IPS-20b (cell line): ENCODE results near the gene MSMP.

Experiments used
- H3K27ac ChIP-seq: one replicate; pipeline ENCODE4 v1.5.1; 2013; ENCODE audit warnings: low read length
- H3K27me3 ChIP-seq: 2 replicates; pipeline ENCODE4 v1.6.1; 2013; ENCODE audit warnings: mild to moderate bottlenecking, low read length, inconsistent platforms; ENCODE audit not compliant: insufficient read depth
- H3K36me3 ChIP-seq: 2 replicates; pipeline ENCODE4 v1.6.1; 2013; ENCODE audit warnings: low read depth, mild to moderate bottlenecking, inconsistent platforms, low read length, moderate library complexity; ENCODE audit not compliant: insufficient read depth
- H3K4me1 ChIP-seq: 2 replicates; pipeline ENCODE4 v1.6.1; 2013; ENCODE audit warnings: mild to moderate bottlenecking, control low read depth, inconsistent platforms, low read length, moderate library complexity; ENCODE audit not compliant: insufficient read depth
- H3K4me3 ChIP-seq: 2 replicates; pipeline ENCODE4 v1.5.1; 2013; ENCODE audit warnings: mild to moderate bottlenecking, low read length, inconsistent platforms
- H3K9ac ChIP-seq: 2 replicates; pipeline ENCODE4 v1.6.1; 2013; ENCODE audit warnings: low read depth, mild to moderate bottlenecking, inconsistent platforms, low read length, moderate library complexity
- H3K9me3 ChIP-seq: 2 replicates; pipeline ENCODE4 v1.6.1; 2013; ENCODE audit warnings: mild to moderate bottlenecking, low read depth, low read length, inconsistent platforms; ENCODE audit not compliant: insufficient read depth

Gene MSMP

DNA sequence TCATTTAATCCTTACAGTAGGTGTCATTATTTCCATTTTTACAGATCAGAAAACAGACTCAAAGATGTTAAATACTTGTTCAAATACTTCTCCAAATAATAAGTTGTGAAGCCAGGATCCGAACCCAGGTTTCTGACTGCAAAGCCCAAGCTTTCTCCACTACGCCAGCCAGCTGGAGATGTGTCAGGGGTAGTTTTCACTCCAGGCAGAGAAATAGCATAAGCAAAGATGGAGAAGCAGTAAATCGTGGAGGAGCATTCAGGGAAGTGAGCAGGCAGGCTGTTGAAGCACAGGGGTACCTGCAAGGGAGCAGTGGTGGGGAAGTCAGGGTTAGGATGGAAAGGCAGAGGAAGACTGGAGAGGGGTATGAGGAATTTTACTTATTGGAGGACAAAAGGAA lies 25.0 kb downstream of the MSMP start:
- Histone ChIP-seq H3K9ac (peak overlapping the region; percentile 77; the same call in 1 of the 2 replicates), H3K9me3 (no peaks in the 10 kb centered on the region), H3K27ac (peak overlapping the region; percentile 49), H3K4me1 (peaks cover 47% of the 10 kb centered on the region), H3K36me3 (peaks cover 16% of the 10 kb centered on the region), H3K27me3 (no peaks in the 10 kb centered on the region), H3K4me3 (peak overlapping the region; percentile 89; the same call in 1 of the 2 replicates)

DNA sequence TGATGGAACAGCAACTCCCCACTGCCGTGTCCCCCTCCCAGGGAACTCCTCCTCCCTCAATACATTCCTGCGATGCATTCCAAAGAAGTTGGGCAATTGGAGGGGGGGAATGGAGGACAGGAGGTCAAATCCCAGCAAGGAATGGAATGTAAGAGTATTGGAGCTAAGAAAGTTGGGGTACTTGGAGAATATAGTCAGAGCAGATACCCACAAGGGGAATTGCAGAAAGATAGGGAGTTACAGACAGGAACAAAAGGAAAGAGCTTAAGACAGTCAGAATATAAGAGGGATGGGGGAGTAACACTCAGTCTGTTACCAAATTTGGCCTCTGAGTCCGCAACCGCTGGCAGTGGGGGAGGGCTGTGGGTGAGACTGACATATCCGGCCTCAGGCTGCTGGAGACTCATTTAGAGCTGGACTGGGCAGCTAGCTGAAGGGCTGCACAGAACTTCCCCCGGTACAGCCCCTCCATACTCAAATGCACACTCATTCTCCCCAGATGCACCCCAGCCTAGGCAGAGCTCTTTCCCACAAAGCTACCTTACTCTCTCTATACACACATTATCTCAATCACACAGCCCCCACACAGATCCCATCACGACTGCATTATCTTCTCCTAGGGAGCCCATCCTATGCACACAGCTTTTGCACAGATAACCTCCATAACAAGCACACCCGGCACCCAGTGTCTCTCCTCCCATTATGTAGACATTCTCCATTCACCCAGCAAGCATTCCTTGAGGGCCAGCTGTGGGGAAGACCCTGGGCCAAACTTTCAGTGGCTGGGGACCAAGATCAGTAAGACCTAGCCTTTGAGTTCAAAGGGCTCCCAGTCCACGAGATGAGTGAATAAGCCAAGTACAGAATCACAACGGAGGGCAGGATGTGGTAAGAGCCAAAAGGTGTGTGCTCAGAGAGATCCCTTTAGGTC lies 25.8 kb downstream of the MSMP start:
- Histone ChIP-seq H3K4me3 (peak overlapping the region; percentile 55), H3K27ac (peak overlapping the region; percentile 49), H3K9me3 (no peaks in the 10 kb centered on the region), H3K9ac (peak overlapping the region; percentile 77; the same call in 1 of the 2 replicates), H3K4me1 (peaks cover 44% of the 10 kb centered on the region), H3K36me3 (peaks cover 23% of the 10 kb centered on the region), H3K27me3 (no peaks in the 10 kb centered on the region)

DNA sequence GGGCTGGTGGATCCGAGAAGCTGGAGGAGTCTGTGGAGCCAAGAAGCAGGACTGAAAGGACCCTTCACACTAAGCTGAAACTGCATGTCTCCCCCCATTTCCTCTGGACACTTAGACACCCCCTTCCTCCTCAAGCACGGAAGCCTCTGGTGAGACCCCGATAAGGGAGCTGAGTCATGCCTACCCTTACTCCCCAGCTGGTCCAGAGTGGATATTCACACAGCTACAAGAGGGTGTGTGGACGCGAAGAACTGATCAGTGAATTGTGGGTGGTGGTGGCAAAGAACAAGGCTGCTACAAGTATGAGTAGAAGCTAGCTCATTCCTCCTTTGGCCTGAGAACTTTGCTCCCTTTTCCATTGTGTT lies 26.4 kb downstream of the MSMP start:
- Histone ChIP-seq H3K9me3 (no peaks in the 10 kb centered on the region), H3K9ac (peak overlapping the region; percentile 77; the same call in 1 of the 2 replicates), H3K4me1 (peaks cover 44% of the 10 kb centered on the region), H3K36me3 (peaks cover 29% of the 10 kb centered on the region), H3K27ac (peak overlapping the region; percentile 49), H3K27me3 (no peaks in the 10 kb centered on the region), H3K4me3 (peak overlapping the region; percentile 55)

DNA sequence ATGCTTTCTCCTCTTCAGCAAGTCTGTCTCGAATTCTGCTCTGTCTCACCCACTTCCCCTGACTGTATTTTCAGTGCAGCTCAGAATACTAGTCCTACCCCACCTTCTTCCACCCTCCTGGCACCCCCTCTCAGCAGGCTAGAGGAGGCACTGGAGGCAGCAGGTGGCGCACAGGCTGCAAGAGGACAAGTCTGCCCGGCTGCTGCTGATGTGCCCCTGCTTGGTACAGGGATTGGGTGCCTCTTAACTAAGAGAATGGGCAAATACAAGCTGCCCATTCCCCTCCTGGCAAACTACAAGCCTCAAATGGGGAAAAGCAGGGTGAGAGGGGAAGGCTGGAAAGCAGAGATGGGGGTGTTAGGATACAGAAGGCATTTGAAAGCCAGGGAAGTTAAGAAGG lies 27.1 kb downstream of the MSMP start:
- Histone ChIP-seq H3K27ac (peak overlapping the region; percentile 49), H3K9ac (peak overlapping the region; percentile 77; the same call in 1 of the 2 replicates)

DNA sequence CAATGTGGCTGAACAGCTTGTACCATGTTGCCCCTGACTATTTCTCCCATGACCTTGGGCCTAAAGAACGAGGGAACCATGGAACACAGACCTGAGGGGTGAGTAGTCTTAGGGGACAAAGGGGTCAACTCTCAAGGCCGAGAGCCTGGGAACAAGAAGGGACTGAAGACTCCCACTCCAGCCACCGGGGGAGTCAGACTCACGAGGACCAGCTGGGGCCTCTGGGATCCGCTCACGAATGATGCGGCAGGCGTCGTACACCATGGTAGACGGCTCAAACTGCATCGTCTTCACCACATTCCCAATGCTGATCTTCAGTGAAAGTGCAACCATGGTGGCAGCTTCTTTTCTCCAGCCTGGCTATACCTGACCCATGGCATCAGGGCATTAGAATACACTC lies 28.7 kb downstream of the MSMP start:
- Histone ChIP-seq H3K27me3 (no peaks in the 10 kb centered on the region), H3K4me1 (peaks cover 36% of the 10 kb centered on the region), H3K4me3 (no peak overlapping the region), H3K27ac (no peak overlapping the region), H3K9ac (no peak overlapping the region), H3K36me3 (peaks cover 52% of the 10 kb centered on the region), H3K9me3 (no peaks in the 10 kb centered on the region)

More for the DNA sequence above, 27.1 kb downstream of the MSMP start:
- H3K4me3 ChIP-seq = no peak overlapping the region; the same call in 1 of the 2 replicates
- H3K9me3 ChIP-seq = no peaks in the 10 kb centered on the region
- H3K36me3 ChIP-seq = peaks cover 37% of the 10 kb centered on the region
- peaks cover 44% of the 10 kb centered on the region for H3K4me1 ChIP-seq
- no peaks in the 10 kb centered on the region for H3K27me3 ChIP-seq

DNA sequence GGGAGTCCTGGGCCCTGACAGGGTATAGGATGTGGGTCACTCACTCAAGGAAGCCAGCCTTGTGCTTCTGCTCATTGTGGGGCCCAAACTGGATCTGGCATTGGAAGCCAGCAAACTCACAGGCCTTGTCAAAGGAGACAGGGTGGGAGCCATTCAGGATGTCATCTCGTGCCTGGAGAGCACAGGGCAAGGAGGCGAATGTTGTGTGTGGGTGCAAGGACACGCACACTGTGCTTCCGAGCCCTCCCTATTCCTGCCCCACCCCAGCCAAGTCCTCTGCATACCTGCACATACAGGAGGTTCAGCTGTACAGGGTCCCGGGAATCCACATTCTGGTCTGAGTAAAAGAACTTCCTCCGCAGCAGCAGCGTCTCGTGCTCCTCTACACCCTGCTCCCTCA lies 30.2 kb downstream of the MSMP start:
- H3K27me3 ChIP-seq = no peaks in the 10 kb centered on the region
- H3K4me1 ChIP-seq = peaks cover 23% of the 10 kb centered on the region
- H3K27ac ChIP-seq = no peak overlapping the region
- H3K9me3 ChIP-seq = no peaks in the 10 kb centered on the region
- H3K9ac ChIP-seq = no peak overlapping the region
- no peak overlapping the region for H3K4me3 ChIP-seq
- peaks cover 67% of the 10 kb centered on the region for H3K36me3 ChIP-seq

DNA sequence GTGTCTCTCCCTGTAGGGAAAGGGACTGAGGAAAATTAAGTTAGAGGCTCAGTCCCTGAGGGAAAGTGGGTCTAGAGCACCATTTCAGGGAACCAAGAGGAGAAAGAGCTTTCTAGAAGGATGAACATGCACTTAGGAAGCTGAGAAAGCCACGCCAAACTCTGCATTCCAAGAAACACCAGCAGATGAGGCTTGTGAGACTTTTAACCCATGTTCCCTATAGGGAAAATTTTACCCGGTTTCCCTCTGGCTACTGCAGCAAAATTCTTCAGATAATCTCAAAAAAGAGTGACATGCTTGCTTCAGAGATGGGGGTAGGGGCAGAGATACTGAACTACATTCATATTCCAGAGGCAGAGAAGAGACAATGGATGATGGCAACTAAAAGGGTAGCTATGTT lies 30.6 kb downstream of the MSMP start:
- no peaks in the 10 kb centered on the region for H3K9me3 ChIP-seq
- no peaks in the 10 kb centered on the region for H3K27me3 ChIP-seq
- H3K27ac ChIP-seq = no peak overlapping the region
- peaks cover 18% of the 10 kb centered on the region for H3K4me1 ChIP-seq
- H3K4me3 ChIP-seq = no peak overlapping the region
- no peak overlapping the region for H3K9ac ChIP-seq
- peaks cover 72% of the 10 kb centered on the region for H3K36me3 ChIP-seq

DNA sequence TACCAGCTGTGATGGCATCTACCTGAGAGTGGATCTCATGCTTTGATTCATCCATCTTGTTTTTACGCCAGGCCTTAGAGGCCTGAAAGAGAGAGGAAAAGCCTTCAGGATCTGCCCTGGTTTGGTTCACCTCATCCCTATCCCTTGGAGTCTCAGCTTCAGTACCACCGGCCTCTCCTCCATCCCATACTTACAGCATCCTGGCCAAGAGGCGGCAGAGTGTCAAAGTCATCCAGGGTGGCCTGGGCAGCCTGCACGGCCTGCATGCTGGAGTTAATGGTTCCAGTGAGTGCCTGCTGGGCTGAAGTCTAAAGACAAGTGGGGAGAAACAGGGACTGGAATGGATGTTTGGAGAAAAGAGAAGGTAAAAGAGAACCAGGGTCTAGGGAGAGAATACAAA lies 34.5 kb downstream of the MSMP start:
- H3K27me3 ChIP-seq = no peaks in the 10 kb centered on the region
- no peak overlapping the region for H3K27ac ChIP-seq
- no peaks in the 10 kb centered on the region for H3K9me3 ChIP-seq
- no peaks in the 10 kb centered on the region; the same call in 1 of the 2 replicates for H3K4me1 ChIP-seq
- H3K36me3 ChIP-seq = peaks cover 100% of the 10 kb centered on the region
- no peak overlapping the region for H3K9ac ChIP-seq
- no peak overlapping the region for H3K4me3 ChIP-seq

DNA sequence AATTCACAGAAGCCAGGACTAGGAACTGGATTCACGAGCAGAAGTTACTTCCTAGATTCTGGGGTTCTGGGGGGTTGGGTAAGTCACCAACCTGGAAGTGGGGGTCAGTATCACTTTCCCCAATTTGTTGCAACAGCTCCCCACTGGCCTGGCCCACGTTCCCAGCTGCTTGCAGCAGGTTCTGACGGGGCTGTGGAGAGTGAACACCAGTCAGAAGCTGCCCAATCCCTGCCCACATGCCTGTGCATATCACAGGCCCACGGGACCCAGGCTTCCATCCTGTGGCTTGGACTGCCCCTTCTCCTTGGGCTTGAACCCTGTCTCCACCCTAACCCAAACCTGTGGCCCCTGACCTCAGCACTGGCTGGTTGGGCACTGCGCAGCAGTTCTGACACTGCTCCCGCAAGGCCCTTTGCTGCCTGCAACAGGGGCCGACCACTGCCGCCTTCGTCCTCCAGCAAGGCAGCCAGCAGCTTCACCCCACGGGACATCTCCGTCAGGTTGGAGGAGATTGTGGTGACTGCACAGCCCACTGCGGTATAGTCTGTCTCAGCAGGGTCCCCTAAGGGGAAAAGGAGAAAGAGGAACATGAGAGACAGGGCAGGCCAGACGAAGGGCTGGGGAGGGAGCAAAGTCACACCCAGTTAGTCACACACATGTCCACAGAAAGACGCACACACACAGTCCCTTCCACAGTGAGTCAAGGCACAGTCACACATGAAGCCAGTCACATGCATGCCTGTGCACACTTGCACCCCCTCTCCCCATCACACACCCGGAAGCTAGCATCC lies 35.2 kb downstream of the MSMP start:
- no peaks in the 10 kb centered on the region for H3K9me3 ChIP-seq
- H3K4me3 ChIP-seq = no peak overlapping the region
- no peaks in the 10 kb centered on the region; the same call in 1 of the 2 replicates for H3K4me1 ChIP-seq
- H3K27ac ChIP-seq = no peak overlapping the region
- H3K36me3 ChIP-seq = peaks cover 100% of the 10 kb centered on the region
- H3K9ac ChIP-seq = no peak overlapping the region
- no peaks in the 10 kb centered on the region for H3K27me3 ChIP-seq

DNA sequence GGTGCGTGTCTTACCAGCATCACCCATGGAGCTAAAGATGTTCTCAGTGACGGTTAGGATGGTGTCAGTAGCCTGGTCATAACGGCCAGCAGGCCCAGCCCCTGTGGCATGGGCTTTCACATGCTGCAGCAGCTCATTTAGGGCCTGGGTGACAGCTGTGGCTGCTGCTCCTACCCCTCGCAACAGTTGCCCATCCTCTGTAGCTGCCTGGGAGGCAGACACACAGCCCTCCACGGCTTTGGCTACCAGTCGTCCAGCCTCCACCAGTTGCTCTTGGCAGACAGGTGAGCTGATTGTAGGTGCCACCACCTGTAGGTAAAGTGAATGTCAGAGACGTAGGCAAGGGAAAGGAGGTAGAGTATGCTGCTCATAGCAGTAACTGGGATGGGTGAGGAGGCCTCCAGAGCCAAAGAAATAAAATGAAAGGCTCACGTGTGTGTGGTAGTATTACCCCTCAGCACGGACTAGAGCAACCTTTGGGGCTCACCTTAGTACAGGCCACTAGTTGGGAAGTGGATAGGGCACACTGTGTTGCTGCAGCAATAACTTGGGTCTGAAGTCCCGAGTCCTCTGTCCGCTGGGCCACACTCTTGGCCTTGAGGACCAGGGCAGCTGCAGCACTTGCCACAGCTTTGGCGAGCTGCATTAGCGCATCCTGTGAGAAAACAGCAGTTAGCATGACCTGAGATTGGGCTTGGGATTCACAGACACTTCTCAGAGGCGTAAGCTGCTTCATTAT lies 36.8 kb downstream of the MSMP start:
- Histone ChIP-seq H3K27ac (no peak overlapping the region), H3K27me3 (no peaks in the 10 kb centered on the region), H3K4me3 (no peak overlapping the region), H3K36me3 (peaks cover 100% of the 10 kb centered on the region), H3K9ac (no peak overlapping the region), H3K4me1 (no peaks in the 10 kb centered on the region; the same call in 1 of the 2 replicates), H3K9me3 (no peaks in the 10 kb centered on the region)

DNA sequence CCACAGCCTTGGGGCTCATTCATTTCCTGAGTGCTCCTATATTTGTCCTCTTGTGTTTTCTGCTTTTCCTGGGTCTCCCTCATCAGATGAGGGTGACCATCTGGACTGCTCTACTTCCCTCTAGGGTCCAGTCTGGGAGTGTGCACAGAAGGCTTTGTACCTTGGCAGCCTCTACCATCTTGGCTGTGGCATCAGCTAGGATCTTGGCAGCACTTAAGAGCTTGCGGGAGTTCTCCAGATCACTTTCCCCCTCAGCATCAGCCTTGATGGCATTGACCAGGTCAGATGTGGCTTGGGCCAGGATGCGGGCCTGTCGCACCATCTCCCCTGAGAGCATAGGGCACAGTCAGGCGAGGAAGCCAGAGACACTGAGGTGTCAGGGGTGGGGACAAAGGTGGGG lies 37.8 kb downstream of the MSMP start:
- Histone ChIP-seq H3K36me3 (peaks cover 100% of the 10 kb centered on the region), H3K9ac (no peak overlapping the region), H3K4me1 (no peaks in the 10 kb centered on the region; the same call in 1 of the 2 replicates), H3K9me3 (no peaks in the 10 kb centered on the region), H3K27me3 (no peaks in the 10 kb centered on the region), H3K4me3 (no peak overlapping the region), H3K27ac (no peak overlapping the region)
